Choroid plexus epithelial cell (primary cell): ENCODE results near the gene KLHL26.
"Not testable (repeated sequence)": the region's sequence is repeated elsewhere in the genome, so short reads cannot be mapped to it uniquely, and the experiment has no call there.

Experiments used
- DNase-seq: peaks from one replicate; pipeline ENCODE4 v3.0.0-alpha.2; 2010; ENCODE audit warnings: low read depth
- H3K4me3 ChIP-seq: 2 replicates; pipeline ENCODE4 v1.5.1; 2011; ENCODE audit warnings: low read depth, mild to moderate bottlenecking, control low read depth, low read length, moderate library complexity
- CTCF ChIP-seq: conservative IDR thresholded peaks from 2 replicates; pipeline ENCODE4 v1.5.1; 2011; ENCODE audit warnings: low read depth, mild to moderate bottlenecking, control low read depth, inconsistent platforms, low read length, moderate library complexity

The KLHL26 gene

DNA sequence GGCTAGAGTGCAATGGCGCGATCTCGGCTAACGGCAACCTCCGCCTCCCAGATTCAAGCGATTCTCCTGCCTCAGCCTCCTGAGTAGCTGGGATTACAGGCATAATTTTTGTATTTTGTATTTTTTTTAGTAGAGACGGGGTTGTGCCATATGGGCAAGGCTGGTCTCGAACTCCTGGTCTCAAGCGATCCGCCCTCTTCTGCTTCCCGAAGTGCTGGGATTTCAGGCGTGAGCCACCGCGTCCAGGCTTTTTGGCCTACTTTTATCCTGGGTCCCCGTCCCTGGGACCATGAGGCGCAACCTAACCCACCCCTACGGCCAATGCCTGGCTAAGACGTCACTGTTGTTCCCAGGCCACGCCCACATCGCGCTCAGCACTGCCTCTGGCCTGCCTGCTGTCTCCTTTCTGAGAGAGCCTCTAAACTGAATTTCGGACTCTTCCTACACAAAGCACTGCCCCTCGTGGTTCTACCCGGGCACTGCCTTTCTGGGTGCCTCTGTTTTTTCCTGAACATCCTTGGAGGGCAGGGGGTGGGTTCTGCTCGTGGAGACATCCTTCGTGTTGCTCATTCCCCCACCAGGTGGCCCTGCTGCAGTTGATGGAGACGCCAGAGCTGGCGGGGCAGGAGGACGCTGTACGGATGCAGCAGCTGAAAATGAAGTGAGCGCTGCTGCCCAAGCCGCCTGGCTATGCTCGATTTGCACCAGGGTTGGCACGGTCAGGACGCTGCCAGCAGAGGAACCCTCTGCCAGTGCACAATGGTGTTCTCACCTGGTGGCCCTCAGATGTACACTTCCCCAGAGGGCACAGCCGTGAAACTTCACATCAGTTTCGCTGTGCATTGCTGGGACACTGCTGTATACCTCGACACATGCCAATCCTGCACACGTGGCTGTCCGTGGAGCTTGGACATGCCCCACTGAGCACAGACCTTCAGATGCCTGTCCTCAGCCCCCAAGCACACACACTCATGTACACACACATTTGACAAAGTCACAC, 46.3 kb upstream of the KLHL26 start:
- H3K4me3 ChIP-seq = peak overlapping the region; percentile 78
- TF ChIP-seq CTCF = peak; percentile 64
- peak; percentile 87 for DNase-seq

- DNase-seq = no peak
- H3K4me3 ChIP-seq = no peak overlapping the region
- TF ChIP-seq CTCF = no peak
These were observed 45.0 kb upstream of the KLHL26 start for GRCh38 chr19:18591735-18592385.

DNA sequence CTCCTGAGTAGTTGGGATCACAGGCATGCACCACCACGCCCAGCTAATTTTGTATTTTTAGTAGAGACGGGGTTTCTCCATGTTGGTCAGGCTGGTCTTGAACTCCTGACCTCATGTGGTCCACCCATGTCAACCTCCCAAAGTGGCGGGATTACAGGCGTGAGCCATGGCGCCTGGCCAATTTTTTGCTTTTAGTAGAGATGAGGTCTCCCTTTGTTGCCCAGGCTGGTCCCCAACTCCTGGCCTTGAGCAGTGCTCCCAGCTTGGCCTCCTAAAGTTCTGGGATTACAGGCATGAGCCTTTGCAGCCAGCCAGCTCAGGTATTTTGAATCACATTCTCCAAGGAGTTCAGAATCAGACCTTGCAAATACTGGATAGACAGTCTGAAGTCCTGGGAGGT, 44.1 kb upstream of the KLHL26 start:
- not testable (repeated sequence) for DNase-seq, H3K4me3 ChIP-seq

DNA sequence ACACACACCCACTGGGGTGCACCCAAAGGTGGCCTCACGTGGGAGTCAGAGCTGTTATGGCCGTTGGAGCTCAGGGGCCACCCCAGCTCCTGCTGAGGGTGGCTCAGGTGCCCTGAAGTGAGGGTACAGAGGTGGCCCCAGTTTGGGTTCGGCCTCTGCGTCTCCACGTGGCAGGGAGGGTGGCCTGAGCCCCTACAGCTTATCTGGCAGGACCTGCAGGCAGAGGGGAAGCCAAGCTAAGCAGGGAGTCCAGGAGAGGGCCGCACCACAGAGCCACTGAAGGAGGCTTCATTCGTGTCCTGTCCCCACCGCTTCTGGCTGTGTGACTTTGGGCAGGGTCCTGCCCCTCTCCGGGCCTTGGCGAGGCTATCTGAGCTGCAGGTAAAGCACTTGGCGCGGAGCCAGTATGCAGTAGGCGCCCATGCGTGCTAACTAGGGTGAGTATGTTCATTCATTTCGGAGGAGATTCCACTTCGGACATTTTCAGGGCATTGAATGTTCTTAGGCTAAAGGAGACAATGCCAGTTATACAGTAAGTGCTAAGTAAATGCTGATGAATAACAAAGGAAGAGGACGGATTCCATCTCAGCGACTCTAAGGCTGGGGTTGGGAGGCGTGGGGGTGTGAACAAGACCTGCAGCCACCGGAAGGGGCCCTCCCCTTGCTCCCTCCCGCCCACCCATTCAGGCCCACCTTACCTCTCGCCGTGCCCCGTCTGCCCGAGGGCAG, 43.3 kb upstream of the KLHL26 start:
- H3K4me3 ChIP-seq = no peak overlapping the region
- TF ChIP-seq CTCF = no peak
- no peak for DNase-seq

DNA sequence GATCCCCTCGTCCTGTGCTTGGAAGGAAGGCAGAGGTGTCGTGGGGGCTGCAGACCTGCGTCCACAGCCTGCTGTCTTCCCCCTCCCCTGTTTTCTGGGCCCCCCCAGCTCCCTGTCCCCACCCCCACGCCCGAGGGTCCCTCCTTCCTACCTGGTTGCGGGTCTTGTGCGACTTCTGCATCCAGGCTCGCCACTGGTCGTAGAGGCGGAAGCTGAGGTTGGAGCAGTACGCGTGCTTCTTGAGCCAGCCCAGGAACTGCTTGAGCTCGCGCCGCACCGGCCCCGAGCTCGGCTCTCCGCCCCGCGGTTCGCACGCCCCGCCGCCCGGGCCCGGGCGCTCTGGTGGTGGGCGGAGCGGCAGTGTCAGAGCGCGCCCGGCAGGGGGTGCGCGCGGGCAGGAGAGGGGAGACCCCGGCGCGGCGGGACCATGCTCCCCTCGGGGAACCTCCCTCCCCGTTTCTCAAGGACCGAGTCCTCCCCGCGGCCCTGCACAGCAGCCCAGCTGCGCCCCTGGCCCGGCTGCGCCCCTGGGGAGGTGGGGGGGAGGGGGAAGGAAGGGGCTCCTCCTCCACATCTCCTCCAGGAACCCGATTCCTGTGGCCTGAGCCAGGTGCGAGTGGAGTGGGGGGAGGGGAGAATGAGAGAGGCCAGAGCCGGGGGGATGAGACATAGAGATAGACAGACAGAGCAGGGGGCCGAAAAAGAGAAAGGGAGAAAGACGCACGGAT, 42.6 kb upstream of the KLHL26 start:
- peak; percentile 85 for DNase-seq

DNA sequence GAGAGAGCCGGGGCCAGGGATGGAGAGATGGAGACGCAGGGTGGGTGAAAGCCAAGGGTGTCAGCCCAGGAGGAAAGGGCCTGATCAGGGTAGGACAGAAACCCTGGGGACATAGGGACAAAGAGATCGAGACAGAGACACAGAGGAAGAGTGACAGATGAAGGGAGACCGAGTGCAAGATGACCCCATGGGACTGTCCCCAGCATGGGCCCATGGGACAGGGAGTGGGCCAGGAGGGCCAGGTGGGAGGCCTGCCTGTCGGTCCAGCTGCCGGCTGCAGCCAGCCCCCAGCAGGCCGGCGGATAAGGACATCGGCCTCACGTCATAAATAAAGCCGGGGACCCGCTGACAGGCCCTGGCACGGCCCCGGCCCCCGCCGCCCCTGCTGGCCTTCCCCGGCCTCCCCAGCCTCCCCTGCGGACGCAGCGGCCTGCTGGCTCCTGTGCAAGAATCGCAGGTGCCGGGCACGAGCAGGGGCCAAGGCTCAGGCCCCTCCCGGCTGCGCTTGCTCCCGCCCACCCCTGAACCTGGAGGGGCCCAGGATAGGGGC, 41.9 kb upstream of the KLHL26 start:
- peak overlapping the region; percentile 32 for H3K4me3 ChIP-seq
- no peak for DNase-seq
- TF ChIP-seq CTCF = no peak

More for the DNA sequence above, 42.6 kb upstream of the KLHL26 start:
- peak overlapping the region; percentile 32 for H3K4me3 ChIP-seq
- TF ChIP-seq CTCF = peak; percentile 54
